ENCODE results near the gene BPIFB1.

DNA sequence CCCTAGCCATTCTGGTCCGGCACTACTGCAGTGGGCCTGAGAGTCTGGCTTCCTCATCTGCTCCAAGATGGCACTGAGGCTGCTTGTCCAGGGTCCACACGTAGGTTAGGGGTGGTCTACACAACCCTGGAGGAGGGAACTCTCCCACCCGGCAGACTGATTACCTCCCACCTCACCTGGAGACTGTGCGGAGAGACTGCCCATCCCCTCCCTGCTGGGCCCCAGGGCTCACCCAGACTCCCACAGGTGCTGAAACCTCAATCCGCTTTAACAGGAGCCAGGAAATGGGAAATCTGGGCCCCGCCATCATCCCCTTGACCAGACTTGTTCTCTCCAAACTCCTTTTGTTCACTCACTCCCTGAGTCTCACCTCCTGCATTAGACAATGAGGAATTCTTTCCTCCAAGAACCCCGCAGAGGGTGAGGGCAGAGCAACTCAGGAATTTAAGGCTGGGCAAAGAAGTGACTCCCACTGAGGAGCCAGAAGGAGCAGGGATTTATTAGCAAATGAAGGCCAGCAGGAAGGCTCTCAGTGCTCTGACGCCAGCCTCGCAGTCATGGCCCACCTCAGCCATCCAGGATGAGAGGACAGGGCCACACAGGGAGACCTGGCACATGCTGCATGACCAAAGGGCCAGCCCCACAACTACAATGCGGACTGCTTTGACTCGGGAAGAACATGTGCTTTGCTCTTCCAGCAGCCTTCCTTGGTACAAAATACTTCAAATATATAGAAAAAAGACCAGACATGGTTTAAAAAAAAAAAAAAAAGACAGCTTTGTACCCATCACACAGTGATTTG lies 65.3 kb downstream of the BPIFB1 start:
- no peak for TF ChIP-seq POLR2A (IDR thresholded peaks at IDR 0.05)
- TF ChIP-seq, protein P1, sequence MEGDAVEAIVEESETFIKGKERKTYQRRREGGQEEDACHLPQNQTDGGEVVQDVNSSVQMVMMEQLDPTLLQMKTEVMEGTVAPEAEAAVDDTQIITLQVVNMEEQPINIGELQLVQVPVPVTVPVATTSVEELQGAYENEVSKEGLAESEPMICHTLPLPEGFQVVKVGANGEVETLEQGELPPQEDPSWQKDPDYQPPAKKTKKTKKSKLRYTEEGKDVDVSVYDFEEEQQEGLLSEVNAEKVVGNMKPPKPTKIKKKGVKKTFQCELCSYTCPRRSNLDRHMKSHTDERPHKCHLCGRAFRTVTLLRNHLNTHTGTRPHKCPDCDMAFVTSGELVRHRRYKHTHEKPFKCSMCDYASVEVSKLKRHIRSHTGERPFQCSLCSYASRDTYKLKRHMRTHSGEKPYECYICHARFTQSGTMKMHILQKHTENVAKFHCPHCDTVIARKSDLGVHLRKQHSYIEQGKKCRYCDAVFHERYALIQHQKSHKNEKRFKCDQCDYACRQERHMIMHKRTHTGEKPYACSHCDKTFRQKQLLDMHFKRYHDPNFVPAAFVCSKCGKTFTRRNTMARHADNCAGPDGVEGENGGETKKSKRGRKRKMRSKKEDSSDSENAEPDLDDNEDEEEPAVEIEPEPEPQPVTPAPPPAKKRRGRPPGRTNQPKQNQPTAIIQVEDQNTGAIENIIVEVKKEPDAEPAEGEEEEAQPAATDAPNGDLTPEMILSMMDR (IDR thresholded peaks at IDR 0.05): no peak
